Endothelial cell of umbilical vein (primary cell): ENCODE results near the gene CRY1.

ENCODE experiments used
- EZH2 ChIP-seq: IDR thresholded peaks from 2 replicates; pipeline ENCODE4 v1.6.1; 2012; ENCODE audit warnings: borderline replicate concordance, low read depth, mild to moderate bottlenecking, moderate library complexity, low read length, inconsistent platforms; ENCODE audit not compliant: severe bottlenecking
- FOS ChIP-seq: IDR thresholded peaks from 2 replicates; pipeline ENCODE4 v1.6.1; 2011; ENCODE audit warnings: mild to moderate bottlenecking, low read length, moderate library complexity, borderline replicate concordance; ENCODE audit not compliant: insufficient read depth
- GATA2 ChIP-seq: IDR thresholded peaks from 2 replicates; pipeline ENCODE4 v1.7.0; 2011; ENCODE audit warnings: low read depth, mild to moderate bottlenecking, moderate library complexity, mixed read lengths, low read length; ENCODE audit not compliant: insufficient read length, insufficient read depth
- JUN ChIP-seq: IDR thresholded peaks from 2 replicates; pipeline ENCODE4 v1.6.1; 2011; ENCODE audit warnings: borderline replicate concordance, low read depth; ENCODE audit not compliant: insufficient read length, insufficient read depth
- MYC ChIP-seq: IDR thresholded peaks from one replicate; pipeline ENCODE4 v1.6.1; 2011; ENCODE audit warnings: mild to moderate bottlenecking, low read depth, low read length
- POLR2A ChIP-seq: IDR thresholded peaks from 2 replicates; pipeline ENCODE4 v1.6.1; 2012; ENCODE audit warnings: low read depth, mild to moderate bottlenecking, control low read depth, low read length
- POLR2AphosphoS5 ChIP-seq: IDR thresholded peaks from 2 replicates; pipeline ENCODE4 v1.6.1; 2012; ENCODE audit warnings: low read depth, mild to moderate bottlenecking, control low read depth, low read length, moderate library complexity; ENCODE audit not compliant: insufficient read depth
- TF ChIP-seq, protein P1 (sequence below), 2 donors: IDR thresholded peaks; 1 replicate in 1 of 2; 2 replicates in 1 of 2; pipeline ENCODE4 v1.5.1; 2011; ENCODE audit warnings: low read length in 2 of 2, mild to moderate bottlenecking in 2 of 2, moderate library complexity in 2 of 2, control low read depth in 1 of 2, inconsistent platforms in 1 of 2, low read depth in 1 of 2; ENCODE audit not compliant: insufficient read depth in 1 of 2; ENCODE audit errors: extremely low read depth in 1 of 2
- TF ChIP-seq, protein P2 (sequence below): IDR thresholded peaks from 2 replicates; pipeline ENCODE4 v1.6.1; 2011; ENCODE audit not compliant: insufficient read depth, insufficient read length

DNA sequence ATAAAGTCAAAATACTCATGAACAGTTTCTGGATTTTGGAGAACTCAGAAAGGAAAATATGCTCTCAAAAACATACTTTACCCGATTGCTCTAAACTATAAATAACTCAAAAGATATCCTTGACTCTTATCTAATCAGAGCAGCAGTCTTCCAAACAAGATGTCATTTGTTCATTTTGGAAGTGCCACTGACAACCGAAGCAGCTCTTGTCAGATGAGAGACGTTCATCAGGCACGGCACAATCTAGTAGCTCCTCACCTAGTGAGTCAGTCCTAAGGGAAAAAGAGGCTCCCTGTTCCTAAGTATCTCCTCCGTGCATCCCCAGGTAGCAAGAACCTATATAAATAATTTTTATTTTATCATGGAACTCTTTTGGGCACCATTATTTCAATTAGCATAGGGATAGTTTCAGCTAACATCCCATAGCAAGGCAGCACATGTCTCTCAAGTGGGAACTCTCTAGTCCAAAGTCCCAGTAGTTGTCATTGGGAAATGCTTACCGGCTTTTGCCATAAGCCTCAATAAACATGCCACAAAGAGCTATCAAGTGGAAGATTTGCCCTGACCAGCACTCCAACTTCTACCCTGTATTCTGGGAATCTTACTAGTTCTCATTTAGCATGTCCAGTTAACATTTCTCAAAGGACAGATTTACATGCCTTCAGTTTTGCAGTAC lies 151.7 kb downstream of the CRY1 start:
- TF ChIP-seq POLR2A (no peak), POLR2AphosphoS5 (no peak), EZH2 (no peak), FOS (no peak), JUN (no peak), MYC (no peak), GATA2 (no peak)
- TF ChIP-seq, protein P1, sequence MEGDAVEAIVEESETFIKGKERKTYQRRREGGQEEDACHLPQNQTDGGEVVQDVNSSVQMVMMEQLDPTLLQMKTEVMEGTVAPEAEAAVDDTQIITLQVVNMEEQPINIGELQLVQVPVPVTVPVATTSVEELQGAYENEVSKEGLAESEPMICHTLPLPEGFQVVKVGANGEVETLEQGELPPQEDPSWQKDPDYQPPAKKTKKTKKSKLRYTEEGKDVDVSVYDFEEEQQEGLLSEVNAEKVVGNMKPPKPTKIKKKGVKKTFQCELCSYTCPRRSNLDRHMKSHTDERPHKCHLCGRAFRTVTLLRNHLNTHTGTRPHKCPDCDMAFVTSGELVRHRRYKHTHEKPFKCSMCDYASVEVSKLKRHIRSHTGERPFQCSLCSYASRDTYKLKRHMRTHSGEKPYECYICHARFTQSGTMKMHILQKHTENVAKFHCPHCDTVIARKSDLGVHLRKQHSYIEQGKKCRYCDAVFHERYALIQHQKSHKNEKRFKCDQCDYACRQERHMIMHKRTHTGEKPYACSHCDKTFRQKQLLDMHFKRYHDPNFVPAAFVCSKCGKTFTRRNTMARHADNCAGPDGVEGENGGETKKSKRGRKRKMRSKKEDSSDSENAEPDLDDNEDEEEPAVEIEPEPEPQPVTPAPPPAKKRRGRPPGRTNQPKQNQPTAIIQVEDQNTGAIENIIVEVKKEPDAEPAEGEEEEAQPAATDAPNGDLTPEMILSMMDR (IDR thresholded peaks at IDR 0.05; ENCODE audit: extremely low read depth in 1 of 2, insufficient read depth in 1 of 2, low read depth in 1 of 2, low read length in 2 of 2): no peak
- TF ChIP-seq, protein P2, sequence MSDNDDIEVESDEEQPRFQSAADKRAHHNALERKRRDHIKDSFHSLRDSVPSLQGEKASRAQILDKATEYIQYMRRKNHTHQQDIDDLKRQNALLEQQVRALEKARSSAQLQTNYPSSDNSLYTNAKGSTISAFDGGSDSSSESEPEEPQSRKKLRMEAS: no peak
